Neural progenitor cell (in vitro differentiated cells): ENCODE measurements around the gene NFKBIL1. TPM values are rescaled to one million over a fixed set of nuclear protein-coding genes. Genes with fewer than 3 reads are reported as not detected.

Source experiments
- DNase-seq: peaks from one replicate; pipeline ENCODE4 v3.0.0-alpha.2; 2016; ENCODE audit warnings: low spot score
- H2AFZ ChIP-seq: fragments of 200-600 bp; sonication (generic); replicated peaks from 2 replicates; pipeline ENCODE4 v1.6.1; 2016; ENCODE audit warnings: antibody characterized with exemption
- H3F3A ChIP-seq: fragments of 200-600 bp; sonication (generic); 2 replicates; pipeline ENCODE4 v1.6.1; 2016; ENCODE audit warnings: antibody characterized with exemption, low read depth
- H3K27ac ChIP-seq: fragments of 200-600 bp; sonication (generic); 2 replicates; pipeline ENCODE4 v1.5.1; 2016; ENCODE audit warnings: mild to moderate bottlenecking
- H3K27me3 ChIP-seq: fragments of 200-600 bp; sonication (generic); 2 replicates; pipeline ENCODE4 v1.6.1; 2016; ENCODE audit warnings: mild to moderate bottlenecking, moderate library complexity
- H3K36me3 ChIP-seq: fragments of 200-600 bp; sonication (generic); 2 replicates; pipeline ENCODE4 v1.5.1; 2016
- H3K4me1 ChIP-seq: fragments of 200-600 bp; sonication (generic); 2 replicates; pipeline ENCODE4 v1.6.1; 2016; ENCODE audit warnings: mixed run types
- H3K4me2 ChIP-seq: fragments of 200-600 bp; sonication (generic); 2 replicates; pipeline ENCODE4 v1.6.1; 2016
- H3K4me3 ChIP-seq: fragments of 200-600 bp; sonication (generic); 2 replicates; pipeline ENCODE4 v1.5.1; 2016
- H3K79me2 ChIP-seq: fragments of 200-600 bp; sonication (generic); 2 replicates; pipeline ENCODE4 v1.6.1; 2016; ENCODE audit warnings: low read depth
- H3K9ac ChIP-seq: fragments of 200-600 bp; sonication (generic); 2 replicates; pipeline ENCODE4 v1.6.1; 2016
- H3K9me3 ChIP-seq: fragments of 200-600 bp; sonication (generic); 2 replicates; pipeline ENCODE4 v1.5.1; 2016; ENCODE audit warnings: low read depth
- H4K20me1 ChIP-seq: fragments of 200-600 bp; sonication (generic); 2 replicates; pipeline ENCODE4 v1.6.1; 2016; ENCODE audit warnings: low read depth
- H3K27ac Mint-ChIP-seq: 3 replicates; pipeline ENCODE4 v1.8.0; 2021; ENCODE audit warnings: mixed read lengths
- H3K27me3 Mint-ChIP-seq: 2 replicates; pipeline ENCODE4 v1.8.0; 2022; ENCODE audit warnings: low read depth, mild to moderate bottlenecking, inconsistent platforms, moderate library complexity, mixed read lengths; ENCODE audit not compliant: insufficient read depth
- H3K36me3 Mint-ChIP-seq: 3 replicates; pipeline ENCODE4 v1.8.0; 2021; ENCODE audit warnings: mixed read lengths
- H3K4me1 Mint-ChIP-seq: 3 replicates; pipeline ENCODE4 v1.8.0; 2021; ENCODE audit warnings: mixed read lengths
- H3K4me3 Mint-ChIP-seq: 3 replicates; pipeline ENCODE4 v1.8.0; 2021; ENCODE audit warnings: mild to moderate bottlenecking, moderate library complexity, mixed read lengths
- H3K9me3 Mint-ChIP-seq: 3 replicates; pipeline ENCODE4 v1.8.0; 2020; ENCODE audit warnings: mixed read lengths
- CTCF ChIP-seq: fragments of 200-600 bp; sonication (generic); IDR thresholded peaks from 2 replicates; pipeline ENCODE4 v1.5.1; 2017; ENCODE audit warnings: antibody characterized with exemption, mild to moderate bottlenecking
- EZH2 ChIP-seq: fragments of 200-600 bp; sonication (generic); IDR thresholded peaks from 2 replicates; pipeline ENCODE4 v1.6.1; 2017; ENCODE audit warnings: antibody characterized with exemption, mild to moderate bottlenecking, moderate library complexity
- EZH2phosphoT487 ChIP-seq: fragments of 200-600 bp; sonication (generic); IDR thresholded peaks from 2 replicates; pipeline ENCODE4 v1.6.1; 2017; ENCODE audit warnings: antibody characterized with exemption
- total RNA-seq: library from RNA; depleted of rRNA; stranded (reverse); fragments of >200 nt; gene quantifications from 2 replicates; pipeline ENCODE4 v1.2.3, GENCODE V29; 2015; ENCODE audit warnings: low replicate concordance

NFKBIL1 gene
- total RNA-seq, 1 donor from 2014 or later: 8.6 TPM

DNA sequence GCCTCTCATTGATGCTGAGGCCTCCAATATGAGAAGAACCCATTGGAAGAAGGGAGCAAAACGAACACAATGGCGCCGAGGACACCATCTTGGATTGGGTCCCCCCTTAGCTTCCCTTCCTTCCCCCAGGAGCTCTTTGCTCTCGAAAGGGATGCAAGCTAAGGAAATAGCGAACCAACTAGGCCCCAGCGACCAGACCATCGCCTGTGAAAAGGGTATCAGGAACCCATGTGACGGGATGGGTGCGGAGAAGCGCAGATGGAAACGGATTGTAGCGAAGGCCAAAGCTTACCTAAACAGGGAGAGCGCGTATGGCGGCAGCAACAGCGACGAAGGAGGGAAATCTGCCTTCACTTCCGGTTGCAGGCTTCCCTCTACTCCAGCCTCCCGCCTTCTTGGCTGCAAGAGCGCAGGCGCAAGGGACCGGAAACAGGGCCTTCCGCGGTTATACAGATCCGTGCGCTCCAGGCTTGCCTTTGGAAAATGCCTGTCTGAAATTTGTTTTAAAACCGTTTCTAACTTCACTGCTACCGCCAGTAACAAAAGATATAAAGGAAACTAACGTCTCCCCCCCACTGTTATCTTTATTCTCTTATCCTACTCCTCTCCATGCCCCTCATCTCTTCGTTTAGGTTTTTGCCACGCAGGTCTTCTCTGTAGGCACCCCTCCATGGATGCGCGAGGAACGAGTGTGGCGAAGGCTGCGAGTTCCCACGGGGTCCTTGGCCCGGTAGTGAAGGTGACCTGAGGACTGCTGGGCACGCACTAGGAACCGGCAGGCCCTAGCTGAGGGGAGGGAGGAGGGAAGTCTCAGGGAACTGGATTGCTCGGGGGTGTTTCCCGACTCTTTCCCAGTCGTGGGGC lies 5.5 kb upstream of the NFKBIL1 start, which contains the start of gene DDX39B:
Gene DDX39B (minus strand): TSS at position 346 of the 864 bp plus-strand sequence. CDS start 1,471 bp downstream, outside the sequence.
- peak within 1 kb of the TSS; percentile 100 for H3K4me3 Mint-ChIP-seq
- peaks cover 6% of the 10 kb centered on the region for H3K27me3 Mint-ChIP-seq
- Histone ChIP-seq H3K79me2 (peaks cover 66% of the 10 kb centered on the region), H3K9me3 (no peaks in the 10 kb centered on the region), H4K20me1 (peaks cover 45% of the 10 kb centered on the region), H3K27me3 (no peaks in the 10 kb centered on the region), H3K9ac (peak within 1 kb of the TSS; percentile 99), H3K4me3 (peak within 1 kb of the TSS; percentile 96), H2AFZ (peak within 1 kb of the TSS; percentile 89), H3K27ac (peak within 1 kb of the TSS; percentile 100), H3K36me3 (peaks cover 22% of the 10 kb centered on the region), H3K4me1 (peaks cover 22% of the 10 kb centered on the region), H3F3A (peaks cover 57% of the 10 kb centered on the region), H3K4me2 (peak within 1 kb of the TSS; percentile 89)
- H3K27ac Mint-ChIP-seq: peak within 1 kb of the TSS; percentile 100
- TF ChIP-seq EZH2: no peak
- TF ChIP-seq CTCF: no peak
- TF ChIP-seq EZH2phosphoT487: no peak
- no peaks in the 10 kb centered on the region for H3K9me3 Mint-ChIP-seq
- DNase-seq: peak; percentile 98
- H3K4me1 Mint-ChIP-seq: peaks cover 55% of the 10 kb centered on the region
- peaks cover 33% of the 10 kb centered on the region for H3K36me3 Mint-ChIP-seq

DNA sequence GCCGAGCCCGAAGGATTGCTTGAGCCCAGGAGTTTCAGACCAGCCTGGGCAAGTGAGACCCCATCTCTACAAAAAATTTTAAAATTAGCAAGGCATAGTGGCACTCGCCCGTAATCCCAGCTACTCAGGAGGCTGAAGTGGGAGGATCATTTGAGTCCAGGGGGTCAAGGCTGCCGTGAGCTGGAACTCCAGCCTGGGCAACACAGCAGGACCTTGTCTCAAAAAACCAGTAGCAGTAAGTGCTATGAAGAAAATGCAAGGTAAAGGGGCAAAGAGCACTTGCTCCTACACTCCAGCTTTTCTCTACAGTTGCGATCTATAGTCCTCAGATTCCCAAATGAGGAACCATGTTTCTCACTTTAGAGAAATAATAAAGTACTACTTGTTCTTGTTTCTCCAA lies 3.8 kb upstream of the NFKBIL1 start:
- H3K9me3 ChIP-seq: no peaks in the 10 kb centered on the region
- H3K4me3 ChIP-seq: no peak overlapping the region
- no peak overlapping the region for H3K27ac ChIP-seq
- Mint-ChIP-seq H3K27ac (no peak overlapping the region), H3K36me3 (peaks cover 24% of the 10 kb centered on the region), H3K4me3 (peak overlapping the region; percentile 100), H3K27me3 (peaks cover 6% of the 10 kb centered on the region), H3K9me3 (no peaks in the 10 kb centered on the region), H3K4me1 (peaks cover 58% of the 10 kb centered on the region)
- DNase-seq: no peak
- H3K9ac ChIP-seq: no peak overlapping the region
- H3K27me3 ChIP-seq: no peaks in the 10 kb centered on the region
- H3K4me1 ChIP-seq: peaks cover 32% of the 10 kb centered on the region
- peaks cover 14% of the 10 kb centered on the region for H3K36me3 ChIP-seq
- H3K79me2 ChIP-seq: peaks cover 61% of the 10 kb centered on the region
- H3K4me2 ChIP-seq: no peak overlapping the region
- H2AFZ ChIP-seq: no peak overlapping the region
- TF ChIP-seq EZH2phosphoT487 (no peak), EZH2 (no peak), CTCF (no peak)
- H4K20me1 ChIP-seq: peaks cover 28% of the 10 kb centered on the region
- H3F3A ChIP-seq: peaks cover 61% of the 10 kb centered on the region

DNA sequence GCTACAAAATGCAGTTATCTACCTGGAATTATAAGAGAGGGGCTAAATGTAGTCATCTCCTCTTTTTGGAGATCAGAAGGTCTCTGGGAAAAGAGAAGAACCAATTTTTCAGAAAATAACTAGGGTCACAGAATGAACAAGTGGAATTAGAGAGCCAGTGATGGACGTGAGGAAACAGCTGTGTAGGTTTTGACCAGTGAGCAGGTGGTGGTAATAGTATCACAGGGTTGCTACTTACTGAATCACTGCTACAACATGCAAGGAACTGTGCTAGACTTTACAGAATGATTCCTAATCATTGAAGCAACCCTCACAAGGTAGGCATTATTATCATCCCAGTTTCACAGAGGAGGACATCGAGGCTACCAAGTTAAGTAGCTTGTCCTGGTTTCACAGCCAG lies 2.7 kb upstream of the NFKBIL1 start:
- no peaks in the 10 kb centered on the region for H3K9me3 ChIP-seq
- H3K36me3 Mint-ChIP-seq: peaks cover 21% of the 10 kb centered on the region
- TF ChIP-seq CTCF (no peak), EZH2 (no peak), EZH2phosphoT487 (no peak)
- no peak overlapping the region for H3K4me3 ChIP-seq
- H3K27me3 ChIP-seq: no peaks in the 10 kb centered on the region
- peak overlapping the region; percentile 31 for H3K4me3 Mint-ChIP-seq
- no peak overlapping the region for H3K9ac ChIP-seq
- H3K4me1 ChIP-seq: peaks cover 24% of the 10 kb centered on the region
- H4K20me1 ChIP-seq: peaks cover 17% of the 10 kb centered on the region
- H3K36me3 ChIP-seq: peaks cover 4% of the 10 kb centered on the region
- H3K27ac ChIP-seq: no peak overlapping the region
- no peak overlapping the region for H3K4me2 ChIP-seq
- H3K27me3 Mint-ChIP-seq: peaks cover 6% of the 10 kb centered on the region
- H3K4me1 Mint-ChIP-seq: peaks cover 55% of the 10 kb centered on the region
- peaks cover 54% of the 10 kb centered on the region for H3F3A ChIP-seq
- no peak for DNase-seq
- no peak overlapping the region for H3K27ac Mint-ChIP-seq
- no peaks in the 10 kb centered on the region for H3K9me3 Mint-ChIP-seq
- no peak overlapping the region for H2AFZ ChIP-seq
- H3K79me2 ChIP-seq: peaks cover 55% of the 10 kb centered on the region
